HCT116 (cell line): ENCODE results near the gene HOXD13. TPM values are rescaled to one million over a fixed set of nuclear protein-coding genes. Genes with fewer than 3 reads are reported as not detected.

Source experiments
- ATAC-seq: fragments of 200-7000 bp; cut with Tn5 transposase; 2 replicates; pipeline ENCODE4 v1.9.1; 2020; ENCODE audit warnings: mild to moderate bottlenecking, moderate library complexity
- BruUV-seq: library from RNA; stranded (reverse); fragments of 400-500 nt; replicated peaks from 2 replicates; lab custom pipeline; 2021; lab: Mats Ljungman, UMichigan
- CTCF ChIA-PET: fragments of 300-600 bp; sonication (Branson Sonifier 250); formaldehyde crosslinking; loops from one replicate; lab custom pipeline; 2021; ENCODE audit warnings: antibody characterized with exemption; lab: Charles Lee
- POLR2A ChIA-PET: fragments of 300-600, 350-600 bp; sonication (Branson Sonifier 250); formaldehyde crosslinking; loops from one replicate; lab custom pipeline; 2021; ENCODE audit warnings: antibody characterized with exemption; lab: Charles Lee
- RAD21 ChIA-PET, 2 experiments: fragments of 300-600 bp; sonication (Branson Sonifier 250); formaldehyde crosslinking; loops; one replicate each; lab custom pipeline; 2023; ENCODE audit warnings: low total read pairs in 2 of 2; ENCODE audit not compliant: uncharacterized antibody in 2 of 2, unreplicated experiment in 2 of 2, low non-redundant PET in 1 of 2; lab: Charles Lee
- DNase-seq: peaks from one replicate; pipeline ENCODE4 v3.0.0-alpha.2; 2010; ENCODE audit warnings: low read depth, low spot score
- H2AFZ ChIP-seq: fragments of 200-600 bp; shearing (Covaris generic), sonication (generic); 2 replicates; pipeline ENCODE4 v1.6.1; 2017; ENCODE audit warnings: low read depth, mixed run types, mixed read lengths, antibody characterized with exemption, low read length; ENCODE audit not compliant: poor library complexity, severe bottlenecking
- H3K27ac ChIP-seq: 2 replicates; pipeline ENCODE4 v1.5.1; 2012; ENCODE audit warnings: low read depth, low read length
- H3K27me3 ChIP-seq: fragments of 200-600 bp; sonication (generic); 2 replicates; pipeline ENCODE4 v1.6.1; 2016; ENCODE audit warnings: mixed run types, low read length, mixed read lengths; ENCODE audit not compliant: insufficient read depth
- H3K36me3 ChIP-seq, 2 experiments: fragments of 200-500 bp in 1 of 2; fragments of 200-600 bp in 1 of 2; sonication (Bioruptor generic) in 1 of 2; sonication (generic) in 1 of 2; 2 replicates each; pipeline versions ENCODE4 v1.5.1 to v1.6.1; 2014 to 2016; ENCODE audit warnings: low read length in 2 of 2, inconsistent platforms in 1 of 2, mixed read lengths in 1 of 2, mixed run types in 1 of 2; ENCODE audit not compliant: insufficient read depth in 2 of 2, control insufficient read depth in 1 of 2
- H3K4me1 ChIP-seq, 2 experiments: fragments of 200-600 bp in 1 of 2; sonication (generic) in 1 of 2; 2 replicates each; pipeline versions ENCODE4 v1.5.1 to v1.6.1; 2012 to 2017; ENCODE audit warnings: low read length in 2 of 2, inconsistent platforms in 1 of 2, mild to moderate bottlenecking in 1 of 2, mixed read lengths in 1 of 2, mixed run types in 1 of 2, moderate library complexity in 1 of 2; ENCODE audit not compliant: insufficient read depth in 2 of 2, control insufficient read depth in 1 of 2
- H3K4me2 ChIP-seq: fragments of 200-600 bp; sonication (generic); 2 replicates; pipeline ENCODE4 v1.6.1; 2017; ENCODE audit warnings: mixed run types, low read length, mixed read lengths
- H3K4me3 ChIP-seq, 2 experiments: fragments of 200-600 bp in 1 of 2; sonication (generic) in 1 of 2; replicated peaks in 1 of 2; 2 replicates each; pipeline ENCODE4 v1.5.1; 2011 to 2016; ENCODE audit warnings: low read length in 2 of 2, control low read depth in 1 of 2, low read depth in 1 of 2, mild to moderate bottlenecking in 1 of 2, mixed read lengths in 1 of 2, mixed run types in 1 of 2
- H3K79me2 ChIP-seq: fragments of 200-600 bp; sonication (generic); 2 replicates; pipeline ENCODE4 v1.6.1; 2017; ENCODE audit warnings: mild to moderate bottlenecking, mixed run types, low read length, moderate library complexity, mixed read lengths; ENCODE audit not compliant: insufficient read depth
- H3K9ac ChIP-seq: fragments of 200-600 bp; sonication (generic); 2 replicates; pipeline ENCODE4 v1.6.1; 2016; ENCODE audit warnings: low read length, mixed read lengths
- H3K9me2 ChIP-seq: fragments of 200-600 bp; sonication (generic), shearing (Covaris generic); 2 replicates; pipeline ENCODE4 v1.6.1; 2017; ENCODE audit warnings: mixed run types, mild to moderate bottlenecking, moderate library complexity; ENCODE audit not compliant: insufficient read depth
- H3K9me3 ChIP-seq, 2 experiments: fragments of 200-500 bp in 1 of 2; fragments of 200-600 bp in 1 of 2; sonication (Bioruptor generic) in 1 of 2; sonication (generic) in 1 of 2; 2 replicates each; pipeline ENCODE4 v1.6.1; 2014 to 2017; ENCODE audit warnings: low read length in 2 of 2, mixed read lengths in 2 of 2, inconsistent platforms in 1 of 2, low read depth in 1 of 2, mild to moderate bottlenecking in 1 of 2, mixed run types in 1 of 2, moderate library complexity in 1 of 2; ENCODE audit not compliant: control insufficient read depth in 1 of 2, insufficient read depth in 1 of 2
- H4K20me1 ChIP-seq: fragments of 200-600 bp; sonication (generic), shearing (Covaris generic); 2 replicates; pipeline ENCODE4 v1.6.1; 2017; ENCODE audit warnings: mixed run types, mild to moderate bottlenecking, moderate library complexity; ENCODE audit not compliant: insufficient read depth
- CBX3 ChIP-seq: IDR thresholded peaks from 2 replicates; pipeline ENCODE4 v1.6.1; 2012; ENCODE audit warnings: low read depth
- SRF ChIP-seq: IDR thresholded peaks from 2 replicates; pipeline ENCODE4 v1.6.1; 2012; ENCODE audit warnings: low read depth
- intact Hi-C: fragments of 100-400 bp; cut with micrococcal nuclease; formaldehyde crosslinking; loops from 2 replicates; pipeline ENCODE4 v1.10.0; 2022
- total RNA-seq: library from RNA; stranded (reverse); gene quantifications from one replicate; pipeline ENCODE4 v1.2.1, GENCODE V29; 2021; ENCODE audit not compliant: unreplicated experiment
- TF ChIP-seq, protein P1 (sequence below), 3 experiments: fragments of 200-600 bp in 1 of 3; sonication (generic) in 1 of 3; IDR thresholded peaks in 2 of 3; conservative IDR thresholded peaks in 1 of 3; 2 replicates each; pipeline ENCODE4 v1.5.1; 2012 to 2017; ENCODE audit warnings: low read depth in 2 of 3, low read length in 2 of 3, antibody characterized with exemption in 1 of 3, borderline replicate concordance in 1 of 3, control low read depth in 1 of 3, mild to moderate bottlenecking in 1 of 3, mixed read lengths in 1 of 3, mixed run types in 1 of 3, moderate library complexity in 1 of 3; ENCODE audit not compliant: insufficient read depth in 1 of 3

HOXD13 gene
- total RNA-seq, 1 experiment from 2014 or later, result not detected

GRCh38 chr2:176097820-176098365, 5.4 kb downstream of the HOXD13 start:
- TF ChIP-seq, protein P1, sequence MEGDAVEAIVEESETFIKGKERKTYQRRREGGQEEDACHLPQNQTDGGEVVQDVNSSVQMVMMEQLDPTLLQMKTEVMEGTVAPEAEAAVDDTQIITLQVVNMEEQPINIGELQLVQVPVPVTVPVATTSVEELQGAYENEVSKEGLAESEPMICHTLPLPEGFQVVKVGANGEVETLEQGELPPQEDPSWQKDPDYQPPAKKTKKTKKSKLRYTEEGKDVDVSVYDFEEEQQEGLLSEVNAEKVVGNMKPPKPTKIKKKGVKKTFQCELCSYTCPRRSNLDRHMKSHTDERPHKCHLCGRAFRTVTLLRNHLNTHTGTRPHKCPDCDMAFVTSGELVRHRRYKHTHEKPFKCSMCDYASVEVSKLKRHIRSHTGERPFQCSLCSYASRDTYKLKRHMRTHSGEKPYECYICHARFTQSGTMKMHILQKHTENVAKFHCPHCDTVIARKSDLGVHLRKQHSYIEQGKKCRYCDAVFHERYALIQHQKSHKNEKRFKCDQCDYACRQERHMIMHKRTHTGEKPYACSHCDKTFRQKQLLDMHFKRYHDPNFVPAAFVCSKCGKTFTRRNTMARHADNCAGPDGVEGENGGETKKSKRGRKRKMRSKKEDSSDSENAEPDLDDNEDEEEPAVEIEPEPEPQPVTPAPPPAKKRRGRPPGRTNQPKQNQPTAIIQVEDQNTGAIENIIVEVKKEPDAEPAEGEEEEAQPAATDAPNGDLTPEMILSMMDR (IDR thresholded peaks at IDR 0.05 in 2 of 3, conservative IDR thresholded peaks at IDR 0.05 in 1 of 3; ENCODE audit: borderline replicate concordance in 1 of 3, insufficient read depth in 1 of 3, low read depth in 2 of 3, low read length in 2 of 3), result no peak
- TF ChIP-seq CBX3 (no peak), SRF (no peak)
- TF ChIP-seq, all 23 proteins: peak for 0
- Histone ChIP-seq H2AFZ (peak overlapping the region; percentile 96), H3K27me3 (no peaks in the 10 kb centered on the region), H3K4me3 (peak overlapping the region; percentile 46 to 64), H3K4me2 (peak overlapping the region; percentile 96), H3K79me2 (no peaks in the 10 kb centered on the region), H3K4me1 (peaks cover 5 to 18% of the 10 kb centered on the region in 2 experiments; a peak in 3 of 4 replicates), H3K27ac (no peak overlapping the region), H3K9ac (peak overlapping the region; percentile 60), H3K9me2 (no peaks in the 10 kb centered on the region), H3K9me3 (no peaks in the 10 kb centered on the region), H3K36me3 (no peaks in the 10 kb centered on the region), H4K20me1 (no peaks in the 10 kb centered on the region)
- RAD21 ChIA-PET, result interaction anchor here (1.0 to 1.1 kb wide), 2 partner anchors 408 to 1327 kb away, joined by 3 to 4 read pairs; no protein-coding TSS in a partner anchor
- BruUV-seq, result no TSS peak
- ATAC-seq (peak; percentile 38), DNase-seq (no peak)
- CTCF ChIA-PET, result interaction anchor here (0.6 to 2.6 kb wide), 13 partner anchors 9 to 1397 kb away, joined by 3 to 24 read pairs (median 4); partner anchors contain the start of gene HOXD11
- intact Hi-C loops, result loop anchor here (1.0 to 5.0 kb wide), 5 partner anchors 408 to 1326 kb away; no protein-coding TSS in a partner anchor
- POLR2A ChIA-PET, result interaction anchor here (0.6 kb wide), 2 partner anchors 24 to 408 kb away, joined by 3 read pairs; no protein-coding TSS in a partner anchor
